Activated CD4-positive, alpha-beta T cell treated with anti-CD3 and anti-CD28 coated beads, Interleukin-2, Interleukin-4, amounts not matched to agents 100 ng/mL and 50 ng/mL, durations not matched to agents 16 hours and 8 hours (primary cell): ENCODE measurements around the gene RPTOR.
A peak's percentile ranks its signal among the peaks of the same experiment; 100 is the strongest.

Source experiments
- DNase-seq: peaks from one replicate; pipeline ENCODE4 v3.0.0-alpha.2; 2020; ENCODE audit warnings: low spot score

Gene RPTOR

DNA sequence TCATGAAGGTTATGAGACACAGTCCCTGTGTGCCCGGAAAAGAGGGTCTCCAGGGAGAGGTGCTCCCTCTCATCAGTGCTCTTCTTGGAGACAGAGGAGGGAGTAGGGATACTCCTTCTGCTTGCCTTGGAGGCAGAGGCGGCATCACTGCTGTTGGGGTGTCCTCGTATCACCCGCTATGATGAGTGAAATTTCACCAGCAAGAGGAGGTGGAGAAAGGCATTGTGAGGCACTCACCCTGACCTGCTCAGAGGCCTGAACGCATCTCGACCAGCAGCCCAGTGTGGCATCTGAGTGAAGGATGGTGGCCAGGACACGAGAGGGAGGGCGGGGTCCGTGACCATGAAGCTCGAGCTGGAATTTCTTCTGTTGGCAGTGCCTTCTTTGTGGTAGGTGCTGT, 224.9 kb downstream of the RPTOR start:
- no peak for DNase-seq

DNA sequence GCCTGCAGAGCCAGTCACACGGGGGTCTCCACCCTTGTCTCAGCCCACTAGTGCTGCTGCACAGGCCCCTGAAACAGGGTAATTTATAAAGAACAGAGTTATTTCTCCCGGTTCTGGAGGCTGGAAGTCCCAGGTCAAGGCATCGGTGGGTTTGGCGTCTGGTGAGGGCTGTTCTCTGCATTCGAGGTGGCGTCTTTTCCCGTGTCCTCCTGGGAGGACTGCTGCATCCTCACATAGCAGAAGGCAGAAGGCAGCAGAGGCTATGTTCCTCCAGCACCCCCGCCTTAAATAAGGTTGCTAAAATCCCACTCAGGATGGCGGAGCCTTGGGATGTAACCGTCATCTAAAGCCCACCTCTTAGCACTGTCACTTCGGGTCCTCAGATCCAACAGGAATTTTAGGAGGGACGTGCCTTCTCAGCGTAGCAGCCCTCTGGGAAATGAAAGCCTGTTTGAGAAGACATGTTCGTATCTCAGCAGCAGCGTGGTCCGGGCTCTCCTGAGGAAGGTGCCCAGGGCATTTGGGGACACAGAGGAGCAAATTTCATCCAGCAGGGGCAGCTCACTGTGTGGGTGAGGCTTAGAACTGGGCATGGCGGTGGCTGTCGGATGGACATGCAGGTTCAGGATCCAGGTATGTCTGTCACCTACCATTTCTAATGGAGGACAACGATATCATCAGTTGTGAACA, 225.4 kb downstream of the RPTOR start:
- no peak for DNase-seq

DNA sequence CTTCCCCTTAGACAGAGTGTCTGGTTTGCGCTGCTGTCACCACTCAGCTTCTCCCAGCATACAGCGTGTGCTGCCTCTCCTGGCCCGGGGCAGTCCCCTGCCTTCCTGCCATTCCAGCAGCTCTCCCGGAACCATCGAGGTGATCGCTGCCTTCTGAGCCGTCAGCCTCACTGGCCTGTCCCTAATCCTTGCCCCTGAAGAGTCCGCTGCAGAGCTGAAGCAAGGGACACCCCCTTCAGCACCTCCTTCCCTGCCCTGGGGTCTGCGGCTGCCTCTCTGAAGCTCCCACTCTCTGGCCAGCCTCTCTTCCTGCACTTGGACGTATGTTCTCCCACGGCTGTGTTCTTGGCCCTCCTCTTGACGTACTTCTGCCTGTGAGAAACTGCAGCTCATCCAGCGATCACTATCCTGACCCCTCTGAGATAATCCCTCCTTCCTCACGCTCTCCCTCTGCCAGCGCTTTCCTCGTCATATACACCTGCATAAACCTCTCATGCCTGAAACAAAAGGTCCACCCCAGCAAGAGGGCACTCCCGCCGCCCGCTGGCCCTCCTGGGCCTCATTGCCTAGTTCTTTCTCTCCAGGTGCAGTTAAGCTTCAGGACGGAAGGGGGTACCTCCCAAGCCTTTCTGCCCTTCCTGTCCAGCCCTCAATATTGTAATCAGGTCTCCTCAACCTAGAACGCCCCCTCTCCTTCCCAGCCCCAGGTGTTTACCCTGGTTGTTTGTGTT, 226.4 kb downstream of the RPTOR start:
- no peak for DNase-seq

DNA sequence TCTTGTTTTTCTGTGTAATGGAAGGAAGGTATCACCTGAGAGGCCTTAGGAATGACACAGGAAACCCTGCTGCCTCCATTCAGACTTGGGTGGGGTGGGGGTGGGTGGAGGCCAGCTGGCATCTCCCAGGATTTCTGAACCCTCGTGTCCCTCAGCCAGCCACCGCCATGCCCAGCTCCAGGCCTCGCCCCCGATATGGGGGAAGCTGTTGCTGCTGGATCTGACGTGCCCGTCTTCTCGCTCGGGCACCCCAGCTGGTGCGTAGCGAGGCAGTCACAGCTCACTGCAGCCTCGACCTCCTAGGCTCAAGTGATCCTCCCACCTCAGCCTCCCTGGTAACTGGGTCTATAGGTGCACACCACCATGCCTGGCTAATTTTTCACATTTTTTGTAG, 227.0 kb downstream of the RPTOR start:
- DNase-seq, result no peak

DNA sequence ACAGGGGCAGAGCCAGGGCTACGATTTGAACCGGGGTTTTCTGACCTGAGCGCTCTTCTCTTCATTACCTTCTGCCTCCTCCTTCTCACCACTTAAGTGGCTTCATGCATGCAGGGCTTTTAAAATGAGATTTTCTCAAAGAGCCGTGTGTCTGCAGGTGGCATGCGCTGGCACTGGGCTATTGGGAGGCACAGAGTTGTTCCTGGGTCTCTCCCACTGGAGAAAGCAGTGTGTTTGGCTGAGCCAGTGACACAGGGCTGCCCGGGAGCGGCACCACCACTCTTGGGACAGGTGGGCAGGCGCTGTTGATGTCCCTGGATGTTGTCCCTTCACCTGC, 228.2 kb downstream of the RPTOR start:
- DNase-seq, result no peak

DNA sequence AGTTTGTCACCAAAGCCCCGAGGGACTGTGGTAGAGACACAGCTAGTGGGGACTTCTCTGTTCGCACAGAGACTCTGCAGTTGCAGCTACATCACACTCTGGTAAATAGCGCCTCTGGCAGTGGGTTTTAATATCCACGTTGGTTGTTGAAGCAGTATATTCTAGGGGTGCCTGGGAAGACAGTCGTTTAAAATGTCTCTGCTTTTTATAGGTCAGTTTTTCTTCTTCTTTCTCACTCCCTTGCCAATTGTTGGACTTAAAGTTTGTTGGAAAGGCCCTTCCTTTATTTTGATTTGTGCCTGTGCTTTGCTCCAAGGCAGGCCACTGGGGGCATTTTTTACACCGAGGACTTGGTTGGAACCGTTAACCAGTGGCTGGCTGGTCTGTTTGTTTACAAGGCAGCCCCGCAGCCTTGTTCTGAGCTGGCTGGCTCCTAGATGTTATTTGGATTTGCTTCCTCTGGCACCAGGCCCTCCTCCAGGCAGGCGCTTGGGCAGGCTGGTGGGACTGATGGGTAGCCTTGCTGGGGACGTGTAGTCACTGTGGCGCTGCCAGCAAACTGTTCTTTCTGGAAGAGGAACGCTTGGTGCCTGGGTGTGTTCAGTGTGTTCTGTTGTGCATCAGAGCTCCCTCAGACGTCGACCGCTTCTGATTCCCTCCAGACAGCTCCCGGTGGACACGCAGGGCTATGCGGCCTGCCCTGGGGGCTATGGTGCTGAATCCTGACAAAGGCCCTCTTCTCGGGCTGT, 228.8 kb downstream of the RPTOR start:
- DNase-seq, result no peak

DNA sequence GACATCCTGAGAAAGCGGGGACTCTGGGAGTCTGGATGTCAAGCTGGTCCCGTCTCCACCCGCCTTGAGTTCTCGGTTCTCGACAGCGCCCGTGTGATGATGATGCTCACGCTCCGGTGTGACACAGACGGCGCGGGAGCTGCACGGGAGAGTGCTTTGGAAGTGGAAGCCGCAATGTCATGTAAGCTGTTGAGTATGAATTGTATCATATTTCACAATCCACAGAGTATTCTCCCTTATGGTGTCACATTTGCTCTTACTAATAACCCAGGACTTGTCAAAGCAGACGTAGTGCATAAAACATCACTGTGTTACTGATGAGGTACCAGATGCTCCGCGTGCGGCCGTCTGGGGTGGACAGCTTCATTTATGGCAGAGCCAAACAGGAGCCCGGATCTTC, 229.5 kb downstream of the RPTOR start:
- DNase-seq, result no peak

DNA sequence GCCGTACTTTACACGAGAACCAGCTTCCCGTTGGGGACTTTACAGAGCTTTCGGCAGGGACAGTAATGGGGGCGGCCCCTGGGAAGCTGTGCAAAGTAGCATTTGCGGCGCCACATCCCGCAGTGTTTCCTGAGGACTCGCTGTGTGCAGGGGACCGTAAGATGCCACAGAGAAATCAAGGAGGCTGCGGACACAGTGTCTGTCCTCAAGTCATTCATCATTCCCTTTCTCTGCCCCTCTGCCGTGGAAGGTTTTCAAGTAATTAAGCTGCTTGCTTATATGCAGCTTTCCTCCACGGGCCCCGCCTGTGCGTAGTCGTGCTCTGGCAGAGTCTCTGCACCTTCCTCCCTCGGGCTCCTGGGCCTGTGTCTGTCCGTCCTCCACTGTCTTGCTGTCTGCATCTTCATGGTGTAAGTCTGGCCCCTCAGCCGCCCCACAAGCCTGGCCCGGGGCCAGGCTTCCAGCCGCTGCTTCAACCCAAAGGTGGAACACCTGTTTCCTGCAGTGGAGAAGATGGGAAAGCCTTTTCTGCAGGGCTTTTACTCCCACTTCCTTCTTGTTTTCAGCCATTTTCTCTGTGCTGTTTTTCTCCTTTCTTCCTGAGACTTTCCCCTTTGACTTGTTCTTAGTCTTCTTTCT, 230.1 kb downstream of the RPTOR start:
- DNase-seq, result no peak

DNA sequence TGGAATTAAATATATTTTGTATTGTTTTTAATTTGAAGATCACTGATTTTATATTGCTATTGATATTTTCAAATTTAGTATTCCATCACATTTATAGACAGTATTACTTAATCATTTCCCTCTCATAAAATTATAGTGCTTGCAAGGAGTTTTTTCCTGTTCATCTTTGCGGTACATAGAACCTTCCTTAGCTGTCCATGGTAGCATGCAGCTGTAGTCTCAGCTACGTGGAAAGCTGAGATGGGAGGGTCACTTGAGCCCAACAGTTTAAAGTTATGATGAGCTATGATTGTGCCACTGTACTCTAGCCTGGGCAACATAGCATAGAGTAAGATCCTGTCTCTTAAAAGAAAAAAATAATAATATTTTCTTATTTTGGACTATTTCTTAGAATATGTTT, 231.2 kb downstream of the RPTOR start:
- no peak for DNase-seq

DNA sequence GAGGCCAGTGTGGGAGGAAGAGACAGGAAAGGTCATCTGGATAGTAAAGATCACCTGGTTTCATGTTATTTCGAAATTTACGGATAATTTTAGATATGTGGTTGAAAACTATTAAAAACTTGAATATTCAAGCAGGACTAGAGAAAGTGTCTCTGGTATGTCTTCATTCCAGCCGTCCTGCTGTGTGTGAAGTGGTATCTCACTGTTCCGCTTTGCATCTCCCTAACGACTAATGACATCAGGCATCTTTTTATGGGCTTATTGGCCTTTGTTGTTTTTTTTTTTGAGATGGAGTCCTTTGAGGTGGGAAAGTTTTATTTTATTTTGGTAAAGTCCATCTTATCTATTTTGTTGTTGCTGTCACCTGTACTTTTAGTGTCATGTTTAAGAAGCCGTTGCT, 232.6 kb downstream of the RPTOR start:
- DNase-seq, result no peak

DNA sequence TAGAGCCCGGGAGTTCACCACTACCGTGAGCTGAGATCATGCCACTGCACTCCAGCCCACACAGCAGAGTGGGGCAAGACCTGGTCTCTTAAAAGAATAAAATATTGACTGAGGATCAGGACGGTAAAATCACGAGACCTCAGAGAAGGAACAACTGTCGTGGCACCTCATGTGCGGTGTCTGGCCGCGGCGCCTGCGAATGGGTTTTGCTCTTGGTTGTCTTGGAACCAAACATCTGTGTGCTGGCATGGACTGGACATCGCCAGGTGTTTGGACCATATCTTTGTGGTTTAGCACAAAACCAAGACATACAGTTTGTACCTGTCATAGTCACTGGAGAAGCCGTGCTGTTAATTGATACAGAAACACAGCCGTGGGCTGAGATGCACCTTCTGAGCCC, 234.1 kb downstream of the RPTOR start:
- DNase-seq, result no peak

DNA sequence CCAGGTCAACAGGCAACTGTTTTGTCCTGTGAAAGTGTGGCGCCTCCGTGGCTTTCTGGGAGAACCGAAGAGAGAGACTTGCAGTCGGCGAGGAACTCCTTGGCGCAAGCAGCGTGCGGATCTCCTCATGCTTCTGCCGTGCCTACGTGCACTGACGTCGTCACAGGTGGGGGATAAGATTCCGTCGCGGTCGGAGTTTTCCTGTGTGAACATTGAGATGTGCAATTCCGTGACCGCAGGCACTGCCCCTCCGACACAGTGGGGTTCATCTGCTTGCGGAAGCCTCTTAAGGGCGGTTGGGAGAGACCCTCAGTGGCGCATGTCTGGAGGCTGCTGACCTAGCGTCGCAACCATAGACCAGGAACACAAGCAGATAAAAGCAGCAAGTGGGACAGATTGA, 234.7 kb downstream of the RPTOR start:
- DNase-seq, result no peak

DNA sequence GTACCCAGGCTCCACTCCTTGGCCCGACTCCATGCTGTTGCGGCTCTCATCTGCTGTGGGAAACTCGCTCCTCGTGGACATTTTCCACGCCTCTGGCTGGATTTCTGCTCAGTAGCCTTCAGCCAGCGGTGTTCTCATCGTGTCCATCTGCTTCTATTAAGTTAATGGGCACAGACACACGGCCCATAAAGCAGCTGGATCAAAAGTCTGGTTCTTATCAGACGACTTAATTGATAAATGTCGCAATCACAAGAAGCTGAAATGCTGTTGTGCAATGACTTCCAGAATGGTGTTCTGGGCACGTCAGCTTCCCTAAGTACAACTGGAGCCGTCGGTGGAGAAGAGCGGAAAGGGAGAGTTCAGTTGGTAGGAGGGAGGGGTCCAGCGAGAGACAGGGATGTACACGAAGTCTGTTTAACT, 235.3 kb downstream of the RPTOR start:
- no peak for DNase-seq

DNA sequence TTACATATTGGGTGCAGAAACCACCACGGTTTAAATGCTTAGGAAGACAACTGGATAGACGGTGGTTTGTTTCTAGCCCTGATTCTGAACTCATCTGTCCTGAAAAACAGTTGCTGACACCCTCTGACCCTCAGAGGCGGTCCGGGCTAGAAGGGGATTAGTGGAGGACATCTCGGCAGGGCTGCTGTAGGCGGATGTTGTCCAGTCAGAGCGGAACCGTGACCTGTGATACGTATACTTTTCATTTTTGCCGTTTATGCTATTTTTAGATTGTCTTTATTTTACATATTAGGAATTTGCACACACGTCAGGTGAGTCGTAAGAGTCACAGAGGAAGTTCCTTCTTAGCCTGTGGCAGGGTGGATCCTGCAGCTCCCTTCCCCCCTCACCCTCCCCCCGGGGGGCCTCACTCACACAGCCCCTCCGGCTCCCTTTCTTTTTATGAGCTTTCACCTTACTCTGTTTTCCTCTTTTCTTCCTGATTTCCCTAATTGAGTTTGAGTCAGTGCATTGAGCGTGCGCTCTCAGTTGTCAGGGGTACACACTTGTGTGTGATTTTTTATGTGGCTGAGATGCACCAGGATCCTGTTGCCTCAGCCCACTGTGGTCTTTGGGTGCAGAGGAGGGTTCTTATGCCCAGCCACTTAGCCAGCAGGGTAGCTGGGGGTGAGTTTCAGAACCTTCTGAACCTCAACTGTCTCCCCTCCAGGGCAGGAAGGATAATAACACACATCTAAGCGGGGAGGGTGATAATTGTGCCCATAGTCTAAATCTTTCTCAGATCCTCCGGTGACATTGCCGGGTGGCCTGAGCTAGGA, 236.0 kb downstream of the RPTOR start:
- DNase-seq, result peak; percentile 82

DNA sequence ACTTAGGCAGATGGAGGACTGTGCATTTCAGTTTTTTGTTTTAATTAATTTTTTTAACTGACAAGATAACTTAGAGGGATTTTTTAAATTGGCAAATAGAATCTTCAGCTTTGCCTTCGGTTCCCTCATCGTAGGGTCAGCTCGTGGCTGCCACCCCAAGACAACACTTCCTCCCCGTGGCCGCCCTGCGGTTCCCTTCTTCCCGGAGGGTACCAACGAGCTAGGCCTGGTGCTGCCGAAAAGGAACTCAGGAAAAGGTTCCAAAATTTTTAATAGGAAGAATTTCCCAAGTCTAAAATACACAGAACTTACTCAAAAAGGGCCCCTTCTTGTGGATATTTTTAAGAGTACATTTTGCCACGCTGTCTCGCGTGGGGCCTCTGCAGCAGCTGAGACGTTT, 236.6 kb downstream of the RPTOR start:
- no peak for DNase-seq

DNA sequence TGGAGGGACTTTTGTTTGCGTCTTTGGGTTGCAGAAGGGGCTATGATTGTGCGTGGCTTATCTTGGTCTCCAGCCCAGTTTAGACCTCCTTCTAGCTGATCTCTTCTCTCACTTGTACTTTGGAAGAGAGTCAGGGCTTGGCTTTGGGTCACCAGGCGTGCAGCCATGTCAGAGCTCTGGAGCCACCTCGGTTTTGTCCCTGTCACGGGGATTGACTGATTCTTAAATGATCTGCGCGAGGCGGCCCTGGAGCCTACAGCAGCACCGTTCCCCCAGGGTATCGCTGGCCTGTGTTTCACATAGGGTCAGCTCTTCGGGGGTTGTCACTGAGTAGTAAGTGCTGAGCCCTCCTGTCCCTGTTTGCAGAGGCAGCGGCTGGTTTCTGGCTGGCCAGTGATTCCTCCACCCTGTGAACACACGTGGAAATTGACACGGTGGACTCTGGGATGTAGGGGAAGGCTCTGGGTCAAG, 237.2 kb downstream of the RPTOR start:
- no peak for DNase-seq

DNA sequence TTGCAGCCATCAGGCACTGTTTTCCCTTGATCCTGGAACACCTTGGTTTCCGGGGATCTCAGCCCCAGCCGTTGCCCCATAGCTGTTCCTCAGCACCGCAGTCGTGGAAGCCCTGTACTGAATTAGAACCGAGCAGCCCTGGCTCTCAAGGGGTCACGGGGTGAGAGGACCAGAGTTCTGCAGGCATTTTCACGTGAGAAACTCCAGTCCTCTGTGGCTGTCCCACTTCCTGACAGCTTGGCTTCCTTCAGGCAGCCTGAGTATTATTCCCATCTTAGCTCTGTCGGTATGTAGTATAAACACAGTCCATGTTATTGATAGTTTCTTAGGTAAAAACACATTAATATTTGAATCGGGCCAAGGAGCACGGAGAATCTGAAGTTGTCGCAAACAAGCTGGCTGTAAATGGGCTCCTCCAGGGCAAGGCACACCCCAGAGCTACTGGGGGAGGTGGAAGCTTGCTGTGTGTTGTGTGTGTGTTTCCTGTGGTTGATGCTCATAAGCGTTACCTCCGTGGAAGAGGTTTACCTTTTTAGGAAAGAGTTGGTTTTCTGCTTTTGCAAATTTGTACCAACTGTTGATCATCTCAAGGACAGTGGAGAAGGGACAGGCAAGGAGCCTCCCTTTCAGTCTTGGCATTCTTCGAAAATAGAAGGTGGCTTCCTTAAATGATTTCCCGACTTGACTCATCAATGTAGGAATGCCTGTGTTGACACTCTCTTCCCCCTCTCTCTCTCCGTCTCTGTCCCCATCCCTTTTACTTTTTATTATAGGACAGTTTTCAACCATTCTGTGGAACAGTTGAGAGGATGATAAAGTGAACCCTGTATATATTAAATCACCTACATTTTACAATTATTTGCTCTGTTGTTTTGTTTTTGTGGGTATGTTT, 238.1 kb downstream of the RPTOR start:
- DNase-seq, result peak; percentile 71

DNA sequence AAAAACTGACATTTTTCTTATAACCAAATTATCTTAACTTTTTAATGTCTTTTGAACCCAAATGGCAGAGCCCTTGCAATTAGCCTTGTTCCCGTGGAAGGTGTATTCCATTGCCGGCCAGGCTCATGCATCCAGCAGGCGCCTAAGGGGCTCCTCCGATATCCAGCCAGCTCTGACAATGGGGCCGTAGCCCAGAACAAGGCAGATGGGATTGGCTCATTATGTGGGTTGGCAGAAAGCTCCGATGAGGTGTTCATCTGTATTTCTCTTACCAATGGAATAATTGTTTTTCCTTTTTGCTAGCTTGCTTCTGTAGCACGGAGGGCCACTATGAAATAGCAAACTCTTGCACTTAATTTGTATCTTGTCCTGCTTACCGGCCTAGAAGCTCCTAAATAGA, 238.8 kb downstream of the RPTOR start:
- DNase-seq, result no peak

DNA sequence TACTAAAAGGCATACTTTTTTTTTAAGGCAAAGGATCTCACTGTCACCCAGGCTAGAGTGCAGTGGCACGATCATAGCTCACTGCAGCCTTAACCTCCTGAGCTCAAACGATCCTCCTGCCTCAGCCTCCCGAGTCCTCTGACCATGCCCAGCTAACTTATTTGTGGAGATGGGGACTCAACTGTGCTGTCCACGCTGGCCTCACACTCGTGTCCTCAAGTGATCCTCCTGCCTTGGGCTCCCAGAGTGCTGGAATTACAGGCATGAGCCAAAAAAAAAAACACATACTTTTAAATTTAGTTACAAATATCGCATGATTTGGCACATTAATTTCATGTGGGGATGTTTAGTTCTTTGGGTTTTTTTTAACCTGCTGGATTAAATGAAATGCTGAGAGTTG, 239.3 kb downstream of the RPTOR start:
- no peak for DNase-seq

DNA sequence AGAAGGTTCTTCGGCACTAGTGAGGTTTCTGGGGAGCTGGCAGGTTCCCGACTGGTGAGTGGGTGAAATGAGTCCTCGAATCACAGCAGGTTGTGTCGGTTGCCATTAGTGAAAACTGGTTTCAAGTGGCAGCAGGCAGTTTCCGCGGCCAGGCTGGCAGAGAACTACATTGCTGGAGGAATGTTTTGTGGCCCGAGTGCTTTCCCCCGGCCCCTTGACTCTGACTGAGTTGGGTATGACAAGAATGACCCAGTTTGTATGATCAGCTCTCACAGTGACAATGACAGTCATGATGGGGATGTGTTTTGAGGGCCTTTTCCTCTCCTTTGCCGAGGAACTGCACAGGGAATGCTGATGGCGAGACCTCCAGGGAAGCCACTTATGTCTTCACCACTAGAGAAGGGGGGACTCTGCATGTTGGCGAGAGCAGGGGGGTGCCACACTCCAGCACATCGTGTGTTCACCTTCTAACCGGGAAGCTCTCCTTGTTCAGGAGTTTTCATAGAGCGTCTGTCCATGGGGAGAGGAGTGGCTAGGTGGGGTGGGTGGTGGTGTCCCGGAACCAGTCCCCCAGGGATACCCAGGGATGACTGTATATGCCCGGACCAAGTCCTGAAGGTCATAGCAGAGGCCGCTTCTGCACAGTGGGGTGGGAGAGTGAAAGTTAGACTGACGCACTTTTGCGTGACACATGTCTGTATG, 241.0 kb downstream of the RPTOR start:
- peak; percentile 42 for DNase-seq
